Activated B cell treated with CpG ODN at 0.5 μM for 24 hours (primary cell): ENCODE results near the gene SNX30. TPM values are rescaled to one million over a fixed set of nuclear protein-coding genes. Genes with fewer than 3 reads are reported as not detected.
A peak's percentile ranks its signal among the peaks of the same experiment; 100 is the strongest.

Source experiments
- ATAC-seq: fragments of 200-7000 bp; cut with Tn5 transposase; one replicate; pipeline ENCODE4 v1.10.0; 2021; ENCODE audit warnings: low read depth, mild to moderate bottlenecking, moderate library complexity
- CTCF ChIA-PET: fragments of 350-600 bp; sonication (Branson Sonifier 250); formaldehyde crosslinking; loops from one replicate; lab custom pipeline; 2021; ENCODE audit warnings: antibody characterized with exemption; lab: Charles Lee
- POLR2A ChIA-PET: fragments of 350-600 bp; sonication (Branson Sonifier 250); formaldehyde crosslinking; loops from one replicate; lab custom pipeline; 2021; ENCODE audit warnings: antibody characterized with exemption; lab: Charles Lee
- DNase-seq: peaks from one replicate; pipeline ENCODE4 v3.0.0; 2022
- H3K27ac Mint-ChIP-seq: one replicate; pipeline ENCODE4 v1.8.0; 2020; ENCODE audit warnings: mixed read lengths
- H3K27me3 Mint-ChIP-seq: one replicate; pipeline ENCODE4 v1.8.0; 2021; ENCODE audit warnings: mixed read lengths
- H3K36me3 Mint-ChIP-seq: one replicate; pipeline ENCODE4 v1.8.0; 2021; ENCODE audit warnings: low read depth, mixed read lengths
- H3K4me1 Mint-ChIP-seq: one replicate; pipeline ENCODE4 v1.8.0; 2021; ENCODE audit warnings: mixed read lengths
- H3K4me3 Mint-ChIP-seq: one replicate; pipeline ENCODE4 v1.8.0; 2020; ENCODE audit warnings: mild to moderate bottlenecking, mixed read lengths
- H3K9me3 Mint-ChIP-seq: one replicate; pipeline ENCODE4 v1.8.0; 2020; ENCODE audit warnings: mixed read lengths
- CTCF ChIP-seq: fragments of 200-600 bp; IDR thresholded peaks from one replicate; pipeline ENCODE4 v1.8.0; 2022; ENCODE audit warnings: antibody characterized with exemption, mild to moderate bottlenecking
- intact Hi-C: fragments of 100-400 bp; cut with micrococcal nuclease; formaldehyde crosslinking; loops from one replicate; pipeline ENCODE4 v1.15.1; 2024
- total RNA-seq: library from RNA; stranded (reverse); gene quantifications from 2 replicates; pipeline ENCODE4 v1.2.3, GENCODE V29; 2022

The SNX30 gene
- total RNA-seq, 1 donor from 2014 or later, result 6.5 TPM

- no peak overlapping the region for H3K4me3 Mint-ChIP-seq
- intact Hi-C loops, result no loop called here
- H3K4me1 Mint-ChIP-seq, result peaks cover 33% of the 10 kb centered on the region
- peaks cover 8% of the 10 kb centered on the region for H3K9me3 Mint-ChIP-seq
- no peak overlapping the region for H3K27ac Mint-ChIP-seq
- DNase-seq (no peak), ATAC-seq (no peak)
- CTCF ChIA-PET, result no interaction called here
- POLR2A ChIA-PET, result no interaction called here
- H3K27me3 Mint-ChIP-seq, result no peaks in the 10 kb centered on the region
- peaks cover 5% of the 10 kb centered on the region for H3K36me3 Mint-ChIP-seq
- TF ChIP-seq CTCF, result no peak
Observed at GRCh38 chr9:112761912-112762655, 11.5 kb downstream of the SNX30 start.

- H3K27ac Mint-ChIP-seq, result no peak overlapping the region
- intact Hi-C loops, result no loop called here
- H3K27me3 Mint-ChIP-seq, result no peaks in the 10 kb centered on the region
- no peak for DNase-seq
- H3K4me3 Mint-ChIP-seq, result peak overlapping the region; percentile 15
- POLR2A ChIA-PET, result interaction anchor here (1.0 kb wide), 1 partner anchor 22 kb away, joined by 3 read pairs; no protein-coding TSS in a partner anchor
- CTCF ChIA-PET, result no interaction called here
- H3K36me3 Mint-ChIP-seq, result peaks cover 7% of the 10 kb centered on the region
- H3K4me1 Mint-ChIP-seq, result peaks cover 29% of the 10 kb centered on the region
- TF ChIP-seq CTCF, result no peak
- peaks cover 8% of the 10 kb centered on the region for H3K9me3 Mint-ChIP-seq
- ATAC-seq, result no peak
Observed at GRCh38 chr9:112762726-112763518, 12.4 kb downstream of the SNX30 start.

GRCh38 chr9:112764344-112764743 is 13.8 kb downstream of the SNX30 start:
- H3K27me3 Mint-ChIP-seq, result no peaks in the 10 kb centered on the region
- peaks cover 27% of the 10 kb centered on the region for H3K4me1 Mint-ChIP-seq
- ChIA-PET POLR2A (no interaction called here), CTCF (no interaction called here)
- no peak overlapping the region for H3K4me3 Mint-ChIP-seq
- DNase-seq (no peak), ATAC-seq (no peak)
- intact Hi-C loops, result no loop called here
- H3K36me3 Mint-ChIP-seq, result peaks cover 10% of the 10 kb centered on the region
- no peak overlapping the region for H3K27ac Mint-ChIP-seq
- no peak for TF ChIP-seq CTCF
- peaks cover 8% of the 10 kb centered on the region for H3K9me3 Mint-ChIP-seq

- peaks cover 26% of the 10 kb centered on the region for H3K4me1 Mint-ChIP-seq
- no peaks in the 10 kb centered on the region for H3K27me3 Mint-ChIP-seq
- peaks cover 8% of the 10 kb centered on the region for H3K9me3 Mint-ChIP-seq
- TF ChIP-seq CTCF, result no peak
- DNase-seq (no peak), ATAC-seq (no peak)
- H3K27ac Mint-ChIP-seq, result no peak overlapping the region
- ChIA-PET CTCF (no interaction called here), POLR2A (no interaction called here)
- no peak overlapping the region for H3K4me3 Mint-ChIP-seq
- intact Hi-C loops, result no loop called here
- peaks cover 11% of the 10 kb centered on the region for H3K36me3 Mint-ChIP-seq
Observed at GRCh38 chr9:112764837-112765236, 14.3 kb downstream of the SNX30 start.

- no peak overlapping the region for H3K4me3 Mint-ChIP-seq
- H3K9me3 Mint-ChIP-seq, result peaks cover 8% of the 10 kb centered on the region
- peaks cover 11% of the 10 kb centered on the region for H3K36me3 Mint-ChIP-seq
- H3K27ac Mint-ChIP-seq, result no peak overlapping the region
- intact Hi-C loops, result no loop called here
- no peak for TF ChIP-seq CTCF
- POLR2A ChIA-PET, result no interaction called here
- CTCF ChIA-PET, result no interaction called here
- ATAC-seq (no peak), DNase-seq (no peak)
- H3K27me3 Mint-ChIP-seq, result no peaks in the 10 kb centered on the region
- peaks cover 23% of the 10 kb centered on the region for H3K4me1 Mint-ChIP-seq
Observed at GRCh38 chr9:112765281-112765680, 14.7 kb downstream of the SNX30 start.
